ENCODE data around the gene ZNF579. TPM values are rescaled to one million over a fixed set of nuclear protein-coding genes. Genes with fewer than 3 reads are reported as not detected.

The ZNF579 gene
- total and polyA plus RNA-seq, 2 of the 13 experiments (the other 11 are each of a cell fraction or from before 2014, with no cell fraction given) = 2.1 to 2.9 TPM

- TF ChIP-seq ATF2 (CRISPR knock-in tag; IDR thresholded peaks at IDR 0.05) (0 out of 2 replicates have a peak, but pooled peaks have one; percentile 19), CEBPB (IDR thresholded peaks at IDR 0.05; ENCODE audit: borderline replicate concordance, low read depth, low read length) (no peak), ZNF720 (CRISPR knock-in tag; IDR thresholded peaks at IDR 0.05) (no peak), ZBTB38 (CRISPR knock-in tag; IDR thresholded peaks at IDR 0.05) (no peak), GMEB2 (CRISPR knock-in tag; IDR thresholded peaks at IDR 0.05; ENCODE audit: low read depth) (0 out of 2 replicates have a peak, but pooled peaks have one; percentile 37), DMAP1 (CRISPR knock-in tag; IDR thresholded peaks at IDR 0.05) (0 out of 2 replicates have a peak, but pooled peaks have one; percentile 49), ZNF383 (CRISPR knock-in tag; IDR thresholded peaks at IDR 0.05; ENCODE audit: borderline replicate concordance) (no peak), TRIM22 (IDR thresholded peaks at IDR 0.05) (no peak), ZNF652 (CRISPR knock-in tag; IDR thresholded peaks at IDR 0.05; ENCODE audit: borderline replicate concordance, low read depth) (no peak), POLR2AphosphoS2 (IDR thresholded peaks at IDR 0.05; ENCODE audit: low read depth, low read length) (no peak), SMARCE1 (IDR thresholded peaks at IDR 0.05; ENCODE audit: borderline replicate concordance) (no peak), ZNF605 (CRISPR knock-in tag; IDR thresholded peaks at IDR 0.05) (peak; percentile 61; the same call in 1 of the 2 replicates), ZNF230 (CRISPR knock-in tag; IDR thresholded peaks at IDR 0.05) (no peak), ZNF17 (CRISPR knock-in tag; IDR thresholded peaks at IDR 0.05) (no peak), GABPA (IDR thresholded peaks at IDR 0.05; ENCODE audit: low read depth, low read length) (peak; percentile 82), GABPA (CRISPR knock-in tag; IDR thresholded peaks at IDR 0.05; ENCODE audit: low read depth) (peak; percentile 92), ZNF234 (CRISPR knock-in tag; conservative IDR thresholded peaks at IDR 0.05) (no peak), TOE1 (CRISPR knock-in tag; IDR thresholded peaks at IDR 0.05) (no peak), ZNF780A (CRISPR knock-in tag; IDR thresholded peaks at IDR 0.05) (no peak), GABPB1 (CRISPR knock-in tag; IDR thresholded peaks at IDR 0.05) (peak; percentile 95), DPF2 (CRISPR knock-in tag; IDR thresholded peaks at IDR 0.05; ENCODE audit: borderline replicate concordance, low read depth) (no peak), BRCA1 (CRISPR knock-in tag; IDR thresholded peaks at IDR 0.05) (no peak)
- TF ChIP-seq, protein P1, sequence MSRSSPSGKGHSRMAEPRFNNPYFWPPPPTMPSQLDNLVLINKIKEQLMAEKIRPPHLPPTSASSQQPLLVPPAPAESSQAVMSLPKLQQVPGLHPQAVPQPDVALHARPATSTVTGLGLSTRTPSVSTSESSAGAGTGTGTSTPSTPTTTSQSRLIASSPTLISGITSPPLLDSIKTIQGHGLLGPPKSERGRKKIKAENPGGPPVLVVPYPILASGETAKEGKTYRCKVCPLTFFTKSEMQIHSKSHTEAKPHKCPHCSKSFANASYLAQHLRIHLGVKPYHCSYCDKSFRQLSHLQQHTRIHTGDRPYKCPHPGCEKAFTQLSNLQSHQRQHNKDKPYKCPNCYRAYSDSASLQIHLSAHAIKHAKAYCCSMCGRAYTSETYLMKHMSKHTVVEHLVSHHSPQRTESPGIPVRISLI (CRISPR knock-in tag; IDR thresholded peaks at IDR 0.05; ENCODE audit: borderline replicate concordance) = peak; percentile 32; the same call in 1 of the 2 replicates
Measured at GRCh38 chr19:55599468-55599841, 18.8 kb upstream of the ZNF579 start, which contains the start of gene FIZ1 (continued).
